Neuronal stem cell (in vitro differentiated cells): Measurements from ENCODE around the gene CREB3L1.

Source experiments
- DNase-seq: peaks from one replicate; pipeline ENCODE4 v3.0.0-alpha.2; 2013; ENCODE audit warnings: low spot score
- H2AFZ ChIP-seq: one replicate; pipeline ENCODE4 v1.6.1; 2013; ENCODE audit warnings: mild to moderate bottlenecking, low read length, inconsistent platforms
- H2AK5ac ChIP-seq: 2 replicates; pipeline ENCODE4 v1.6.1; 2013; ENCODE audit warnings: low read depth, mild to moderate bottlenecking, inconsistent platforms, low read length, moderate library complexity, mixed read lengths
- H2BK120ac ChIP-seq: 2 replicates; pipeline ENCODE4 v1.6.1; 2013; ENCODE audit warnings: low read depth, mild to moderate bottlenecking, inconsistent platforms, low read length, moderate library complexity, mixed read lengths
- H2BK12ac ChIP-seq: one replicate; pipeline ENCODE4 v1.6.1; 2013; ENCODE audit warnings: low read length, inconsistent platforms
- H2BK15ac ChIP-seq: 2 replicates; pipeline ENCODE4 v1.6.1; 2013; ENCODE audit warnings: mild to moderate bottlenecking, low read length, inconsistent platforms, mixed read lengths
- H2BK5ac ChIP-seq: one replicate; pipeline ENCODE4 v1.6.1; 2013; ENCODE audit warnings: inconsistent platforms, mild to moderate bottlenecking, low read length, moderate library complexity
- H3K14ac ChIP-seq: one replicate; pipeline ENCODE4 v1.6.1; 2013; ENCODE audit warnings: low read length, inconsistent platforms
- H3K18ac ChIP-seq: 2 replicates; pipeline ENCODE4 v1.6.1; 2013; ENCODE audit warnings: low read length, inconsistent platforms
- H3K23ac ChIP-seq: 2 replicates; pipeline ENCODE4 v1.6.1; 2013; ENCODE audit warnings: low read depth, mild to moderate bottlenecking, mixed read lengths, low read length, inconsistent platforms; ENCODE audit not compliant: poor library complexity
- H3K27ac ChIP-seq: replicated peaks from 3 replicates; pipeline ENCODE4 v1.5.1; 2013; ENCODE audit warnings: low read length, inconsistent platforms
- H3K27me3 ChIP-seq, 3 experiments: 2 replicates each; pipeline ENCODE4 v1.6.1; 2013; ENCODE audit warnings: low read length in 3 of 3, mild to moderate bottlenecking in 2 of 3, inconsistent platforms in 1 of 3, low read depth in 1 of 3, mixed read lengths in 1 of 3, moderate library complexity in 1 of 3; ENCODE audit not compliant: control insufficient read depth in 3 of 3, insufficient read depth in 3 of 3
- H3K36me3 ChIP-seq, 2 donors: replicated peaks in 1 of 2; 2 replicates each; pipeline ENCODE4 v1.6.1; 2013; ENCODE audit warnings: low read length in 2 of 2; ENCODE audit not compliant: control insufficient read depth in 2 of 2, insufficient read depth in 2 of 2
- H3K4ac ChIP-seq: 2 replicates; pipeline ENCODE4 v1.6.1; 2013; ENCODE audit warnings: inconsistent platforms, mild to moderate bottlenecking, low read length, moderate library complexity
- H3K4me1 ChIP-seq, 2 donors: 1 replicate in 1 of 2; 2 replicates in 1 of 2; pipeline ENCODE4 v1.6.1; 2013; ENCODE audit warnings: low read length in 2 of 2, low read depth in 1 of 2; ENCODE audit not compliant: control insufficient read depth in 2 of 2, insufficient read depth in 1 of 2
- H3K4me2 ChIP-seq: one replicate; pipeline ENCODE4 v1.6.1; 2013; ENCODE audit warnings: mild to moderate bottlenecking, low read length, inconsistent platforms; ENCODE audit not compliant: insufficient read depth, poor library complexity, severe bottlenecking
- H3K4me3 ChIP-seq, 2 donors: 2 replicates each; pipeline ENCODE4 v1.5.1; 2013; ENCODE audit warnings: low read length in 2 of 2, mild to moderate bottlenecking in 2 of 2, inconsistent platforms in 1 of 2, moderate library complexity in 1 of 2
- H3K79me1 ChIP-seq: one replicate; pipeline ENCODE4 v1.6.1; 2013; ENCODE audit warnings: low read depth, mild to moderate bottlenecking, inconsistent platforms, low read length, moderate library complexity
- H3K9ac ChIP-seq: one replicate; pipeline ENCODE4 v1.6.1; 2013; ENCODE audit warnings: mild to moderate bottlenecking, low read depth, low read length, inconsistent platforms; ENCODE audit not compliant: poor library complexity
- H3K9me3 ChIP-seq, 2 donors: replicated peaks in 1 of 2; 2 replicates each; pipeline versions ENCODE3 to v1.6.1; 2013; ENCODE audit warnings: low read length in 2 of 2, mild to moderate bottlenecking in 2 of 2, inconsistent platforms in 1 of 2, low read depth in 1 of 2, mixed read lengths in 1 of 2, moderate library complexity in 1 of 2; ENCODE audit not compliant: control insufficient read depth in 2 of 2, insufficient read depth in 1 of 2
- H4K8ac ChIP-seq: one replicate; pipeline ENCODE4 v1.6.1; 2013; ENCODE audit warnings: low read depth, mild to moderate bottlenecking, inconsistent platforms, low read length, moderate library complexity
- H4K91ac ChIP-seq: one replicate; pipeline ENCODE4 v1.6.1; 2013; ENCODE audit warnings: low read length, low read depth, mild to moderate bottlenecking, inconsistent platforms; ENCODE audit not compliant: poor library complexity
- WGBS, 2 donors: extraction: QIAGEN DNeasy Blood & Tissue Kit; methylation state at CpG; one replicate each; pipeline ENCODE4 v1.1.7; 2013; ENCODE audit warnings: missing lambda C conversion rate in 2 of 2, mixed read lengths in 1 of 2; ENCODE audit not compliant: insufficient read length in 2 of 2, insufficient replicate concordance in 1 of 2; ENCODE audit errors: extremely low coverage in 2 of 2; 5-methylcytosine and 5-hydroxymethylcytosine counted together

The CREB3L1 gene

DNA sequence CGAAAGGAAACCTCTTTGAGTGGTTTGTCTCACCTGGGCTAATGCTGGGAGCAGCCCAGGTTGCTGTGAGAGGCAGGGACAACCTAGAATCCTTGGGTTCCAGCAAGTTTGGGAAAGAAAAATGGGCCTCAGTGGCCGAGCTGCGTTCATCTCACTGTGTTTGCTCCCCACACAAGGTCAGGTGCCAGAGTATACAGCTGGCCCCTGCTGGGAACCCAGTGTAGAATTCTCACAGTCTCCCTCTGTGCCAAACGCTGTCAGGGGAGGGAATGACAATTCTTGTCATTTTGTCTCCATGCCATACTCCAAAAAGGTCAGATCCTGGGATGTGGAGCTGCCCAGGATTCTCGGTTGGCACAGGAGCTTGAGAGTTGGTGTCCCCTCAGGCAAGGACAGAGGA is 74.1 kb downstream of the CREB3L1 start:
- H4K8ac ChIP-seq, result no peak overlapping the region
- H4K91ac ChIP-seq, result no peak overlapping the region
- H2AFZ ChIP-seq, result no peak overlapping the region
- H3K4me2 ChIP-seq, result no peak overlapping the region
- WGBS, 2 donors, result no CpG with 5 or more reads among the region's 5 CpGs
- H3K14ac ChIP-seq, result no peak overlapping the region
- H3K9me3 ChIP-seq, result no peaks in the 10 kb centered on the region
- no peak overlapping the region for H2BK12ac ChIP-seq
- H3K4me3 ChIP-seq, result no peak overlapping the region
- H3K4me1 ChIP-seq, result peaks cover 12 to 27% of the 10 kb centered on the region in 2 donors
- H3K9ac ChIP-seq, result no peak overlapping the region
- H2BK15ac ChIP-seq, result no peak overlapping the region
- peaks cover 0 to 12% of the 10 kb centered on the region in 2 donors for H3K36me3 ChIP-seq
- H3K79me1 ChIP-seq, result peaks cover 17% of the 10 kb centered on the region
- H2BK5ac ChIP-seq, result no peak overlapping the region
- DNase-seq, result no peak
- peaks cover 0 to 4% (median 0%) of the 10 kb centered on the region in 3 experiments for H3K27me3 ChIP-seq
- H3K23ac ChIP-seq, result no peak overlapping the region
- no peak overlapping the region for H3K4ac ChIP-seq
- H2AK5ac ChIP-seq, result peak overlapping the region; percentile 93
- no peak overlapping the region for H3K18ac ChIP-seq
- H2BK120ac ChIP-seq, result no peak overlapping the region
- H3K27ac ChIP-seq, result no peak overlapping the region

DNA sequence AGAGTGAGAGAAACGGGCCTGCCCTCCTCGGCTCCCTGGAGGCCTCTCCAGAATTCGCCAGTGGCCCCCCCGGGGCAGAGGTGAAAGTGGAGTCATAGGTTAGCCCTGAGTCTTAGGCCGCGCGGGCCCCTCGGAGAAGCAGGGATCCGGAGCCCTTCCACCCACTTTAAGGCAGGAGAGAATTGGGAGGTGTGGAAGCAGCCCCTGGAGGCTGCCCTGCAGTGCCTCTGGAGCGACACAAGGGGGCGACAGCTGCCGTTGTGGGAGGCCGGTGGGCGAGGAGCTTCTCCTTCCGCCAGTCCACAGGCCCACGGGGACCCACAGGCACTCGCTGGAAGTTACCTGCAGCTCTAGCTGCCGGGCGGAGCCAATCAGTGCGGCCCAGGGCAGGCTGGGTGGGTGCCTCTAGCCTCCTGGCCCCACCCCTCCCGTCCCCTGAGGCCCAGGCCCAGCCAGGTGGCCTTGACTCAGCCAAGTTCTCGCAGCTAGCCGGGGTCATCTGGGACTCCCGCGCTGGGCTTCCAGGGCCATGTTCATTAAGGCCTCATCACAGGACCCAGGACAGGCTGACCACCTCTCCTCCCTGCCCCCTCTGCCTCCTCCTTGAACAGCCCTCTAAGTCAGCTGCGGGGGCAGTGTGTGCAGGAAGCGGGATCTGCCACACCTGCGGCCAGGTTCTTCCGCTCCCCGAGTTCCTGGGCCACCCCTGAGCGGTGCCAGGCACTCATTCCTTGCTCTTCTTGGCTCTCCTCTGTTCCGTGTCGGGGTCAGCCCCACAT is 74.8 kb downstream of the CREB3L1 start:
- H2BK120ac ChIP-seq, result no peak overlapping the region
- peak overlapping the region; percentile 93 for H2AK5ac ChIP-seq
- H3K27ac ChIP-seq, result no peak overlapping the region
- H3K36me3 ChIP-seq, result peaks cover 0 to 13% of the 10 kb centered on the region in 2 donors
- H3K79me1 ChIP-seq, result peaks cover 17% of the 10 kb centered on the region
- no peaks in the 10 kb centered on the region for H3K27me3 ChIP-seq
- H2BK15ac ChIP-seq, result peak overlapping the region; percentile 96
- H2BK12ac ChIP-seq, result peak overlapping the region; percentile 84
- no peaks in the 10 kb centered on the region for H3K9me3 ChIP-seq
- H4K8ac ChIP-seq, result no peak overlapping the region
- H3K18ac ChIP-seq, result peak overlapping the region; percentile 89
- peaks cover 9 to 27% of the 10 kb centered on the region in 2 donors for H3K4me1 ChIP-seq
- H2AFZ ChIP-seq, result no peak overlapping the region
- no peak overlapping the region for H3K4me2 ChIP-seq
- H3K23ac ChIP-seq, result peak overlapping the region; percentile 90
- H4K91ac ChIP-seq, result peak overlapping the region; percentile 59
- no peak for DNase-seq
- peak overlapping the region; percentile 48 for H2BK5ac ChIP-seq
- no peak overlapping the region for H3K14ac ChIP-seq
- no peak overlapping the region for H3K4me3 ChIP-seq
- peak overlapping the region; percentile 12 for H3K9ac ChIP-seq
- no peak overlapping the region for H3K4ac ChIP-seq
- WGBS, 2 donors, result no CpG with 5 or more reads among the region's 33 CpGs

DNA sequence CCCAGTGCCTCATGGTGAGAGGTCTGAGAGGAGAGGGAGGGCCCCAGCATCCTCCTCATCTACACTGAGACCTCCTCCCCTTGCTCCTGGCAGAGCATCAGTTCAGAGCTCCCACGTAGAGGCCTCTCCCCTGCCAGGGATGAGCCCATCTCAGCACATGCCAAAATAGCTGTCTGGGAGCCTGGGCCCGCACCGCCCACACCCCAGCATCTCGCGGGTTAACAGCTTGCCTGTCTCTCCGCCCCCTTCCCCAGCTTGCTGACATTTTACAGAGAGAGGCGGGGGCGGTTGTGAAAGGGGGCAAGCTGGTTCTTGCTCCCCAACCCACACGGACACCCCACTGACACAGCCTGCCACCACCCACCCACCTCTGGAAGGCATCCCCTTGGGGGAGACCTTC is 76.2 kb downstream of the CREB3L1 start:
- no peak for DNase-seq
- Histone ChIP-seq H3K18ac (peak overlapping the region; percentile 80), H2BK15ac (no peak overlapping the region), H3K4me1 (peaks cover under 1 to 24% of the 10 kb centered on the region in 2 donors), H2BK5ac (peak overlapping the region; percentile 19), H3K23ac (peak overlapping the region; percentile 75), H3K4ac (no peak overlapping the region), H2BK120ac (peak overlapping the region; percentile 42), H3K27ac (no peak overlapping the region), H3K36me3 (peaks cover 0 to 13% of the 10 kb centered on the region in 2 donors), H3K4me3 (peak overlapping the region in 1 of 2 donors; percentile 47), H2BK12ac (no peak overlapping the region), H3K4me2 (no peak overlapping the region), H3K27me3 (no peaks in the 10 kb centered on the region), H2AK5ac (peak overlapping the region; percentile 8), H2AFZ (no peak overlapping the region), H3K9ac (peak overlapping the region; percentile 17), H4K8ac (no peak overlapping the region), H3K14ac (no peak overlapping the region), H3K79me1 (peaks cover 12% of the 10 kb centered on the region), H3K9me3 (no peaks in the 10 kb centered on the region), H4K91ac (no peak overlapping the region)
- no CpG with 5 or more reads among the region's 9 CpGs for WGBS, 2 donors

DNA sequence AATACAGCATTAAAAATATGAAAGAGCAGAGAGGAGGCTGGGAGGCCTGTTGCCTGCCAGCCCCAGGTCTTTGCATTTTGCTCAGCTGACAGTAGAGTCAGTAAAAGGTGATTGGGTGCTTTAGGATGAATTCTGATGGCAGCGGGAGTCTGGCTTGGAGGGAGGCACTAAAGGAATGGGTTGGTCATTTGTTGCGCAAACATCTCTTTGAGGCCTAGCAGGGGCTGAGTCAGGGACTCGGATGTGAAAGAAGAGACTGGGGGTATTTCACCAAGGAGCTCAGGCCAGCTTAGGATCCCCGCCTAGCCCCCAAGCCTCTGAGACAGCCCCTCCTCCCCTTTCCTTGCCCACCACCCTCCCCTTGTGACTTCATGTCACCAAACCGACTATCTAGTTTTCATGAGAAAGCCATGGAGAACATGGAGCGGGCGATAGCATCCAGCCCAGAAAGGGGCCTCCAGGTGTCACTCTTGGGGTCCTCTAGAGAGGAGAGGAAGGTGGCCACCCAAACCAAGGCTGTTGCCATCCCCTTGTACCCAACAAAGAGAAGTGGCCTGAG is 79.5 kb downstream of the CREB3L1 start:
- H3K9me3 ChIP-seq, result no peaks in the 10 kb centered on the region
- no peak overlapping the region for H3K27ac ChIP-seq
- no peak overlapping the region for H2BK120ac ChIP-seq
- peak overlapping the region; percentile 24 for H2AK5ac ChIP-seq
- no peak overlapping the region for H2BK15ac ChIP-seq
- no peak for DNase-seq
- no peak overlapping the region for H4K8ac ChIP-seq
- H3K9ac ChIP-seq, result no peak overlapping the region
- no peaks in the 10 kb centered on the region for H3K27me3 ChIP-seq
- peak overlapping the region; percentile 83 for H2BK5ac ChIP-seq
- H3K4ac ChIP-seq, result no peak overlapping the region
- peaks cover 14% of the 10 kb centered on the region for H3K79me1 ChIP-seq
- H2BK12ac ChIP-seq, result no peak overlapping the region
- no peak overlapping the region for H3K4me3 ChIP-seq
- H3K18ac ChIP-seq, result no peak overlapping the region
- H3K14ac ChIP-seq, result no peak overlapping the region
- H3K4me2 ChIP-seq, result no peak overlapping the region
- peak overlapping the region; percentile 44 for H3K23ac ChIP-seq
- H2AFZ ChIP-seq, result no peak overlapping the region
- no CpG with 5 or more reads among the region's 7 CpGs for WGBS, 2 donors
- peaks cover 11 to 32% of the 10 kb centered on the region in 2 donors for H3K4me1 ChIP-seq
- no peak overlapping the region for H4K91ac ChIP-seq
- peaks cover 0 to 8% of the 10 kb centered on the region in 2 donors for H3K36me3 ChIP-seq
